SK-N-SH (cell line): ENCODE results near the gene TDRD1. TPM values are rescaled to one million over a fixed set of nuclear protein-coding genes. Genes with fewer than 3 reads are reported as not detected.
A peak's percentile ranks its signal among the peaks of the same experiment; 100 is the strongest.

Experiments used
- CTCF ChIA-PET: fragments of 300-600, 350-600 bp; formaldehyde crosslinking; extraction: SDS; loops from one replicate; lab custom pipeline; 2021; lab: Yijun Ruan, JAX
- POLR2A ChIA-PET: fragments of 350-600 bp; sonication (Branson Sonifier 250); formaldehyde crosslinking; extraction: SDS; loops from one replicate; lab custom pipeline; 2020; ENCODE audit warnings: antibody characterized with exemption, inconsistent platforms; lab: Yijun Ruan, JAX
- DNase-seq: peaks from one replicate; pipeline ENCODE4 v3.0.0; 2012
- H2AFZ ChIP-seq: fragments of 200-600 bp; sonication (generic); 2 replicates; pipeline ENCODE4 v1.8.1; 2016; ENCODE audit warnings: antibody characterized with exemption, mild to moderate bottlenecking, low read depth
- H3F3A ChIP-seq: fragments of 200-600 bp; sonication (generic); replicated peaks from 2 replicates; pipeline ENCODE3; 2016; ENCODE audit warnings: antibody characterized with exemption, mild to moderate bottlenecking; ENCODE audit not compliant: insufficient read depth
- H3K27ac ChIP-seq, 2 experiments: fragments of 200-500 bp in 1 of 2; fragments of 200-600 bp in 1 of 2; sonication (Bioruptor generic) in 1 of 2; sonication (generic), shearing (Covaris generic) in 1 of 2; 2 replicates each; pipeline versions ENCODE4 v1.5.1 to v1.6.1; 2014 to 2016; ENCODE audit warnings: low read depth in 2 of 2, inconsistent platforms in 1 of 2, low read length in 1 of 2, mild to moderate bottlenecking in 1 of 2, mixed read lengths in 1 of 2
- H3K27me3 ChIP-seq: fragments of 200-600 bp; sonication (generic), shearing (Covaris generic); 2 replicates; pipeline ENCODE4 v1.6.1; 2016; ENCODE audit warnings: mixed run types; ENCODE audit not compliant: insufficient read depth
- H3K36me3 ChIP-seq, 2 experiments: fragments of 200-500 bp in 1 of 2; fragments of 200-600 bp in 1 of 2; sonication (Bioruptor generic) in 1 of 2; sonication (generic) in 1 of 2; replicated peaks in 1 of 2; 2 replicates each; pipeline versions ENCODE3 to v1.5.1; 2014 to 2016; ENCODE audit warnings: low read length in 1 of 2, mild to moderate bottlenecking in 1 of 2; ENCODE audit not compliant: insufficient read depth in 2 of 2, control insufficient read depth in 1 of 2
- H3K4me1 ChIP-seq, 2 experiments: fragments of 200-500 bp in 1 of 2; fragments of 200-600 bp in 1 of 2; sonication (Bioruptor generic) in 1 of 2; sonication (generic), shearing (Covaris generic) in 1 of 2; 2 replicates each; pipeline versions ENCODE4 v1.5.1 to v1.6.1; 2014 to 2016; ENCODE audit warnings: low read depth in 1 of 2, low read length in 1 of 2, mixed run types in 1 of 2; ENCODE audit not compliant: insufficient read depth in 2 of 2, control insufficient read depth in 1 of 2
- H3K4me2 ChIP-seq: fragments of 200-600 bp; sonication (generic), shearing (Covaris generic); 2 replicates; pipeline ENCODE4 v1.6.1; 2017; ENCODE audit warnings: mixed run types
- H3K4me3 ChIP-seq, 2 experiments: fragments of 200-500 bp in 1 of 2; fragments of 200-600 bp in 1 of 2; sonication (Bioruptor generic) in 1 of 2; sonication (generic), shearing (Covaris generic) in 1 of 2; 2 replicates each; pipeline versions ENCODE4 v1.5.1 to v1.8.1; 2014 to 2016; ENCODE audit warnings: low read depth in 2 of 2, inconsistent platforms in 1 of 2, low read length in 1 of 2, mild to moderate bottlenecking in 1 of 2, mixed read lengths in 1 of 2, moderate library complexity in 1 of 2
- H3K79me2 ChIP-seq: fragments of 200-600 bp; sonication (generic); 2 replicates; pipeline ENCODE4 v1.8.1; 2017; ENCODE audit warnings: mild to moderate bottlenecking; ENCODE audit not compliant: insufficient read depth
- H3K9ac ChIP-seq: fragments of 200-600 bp; sonication (generic); 2 replicates; pipeline ENCODE4 v1.6.1; 2017; ENCODE audit warnings: mixed run types
- H3K9me2 ChIP-seq: fragments of 200-600 bp; sonication (generic); 2 replicates; pipeline ENCODE4 v1.6.1; 2017; ENCODE audit warnings: mixed run types
- H3K9me3 ChIP-seq: fragments of 200-600 bp; sonication (generic); 2 replicates; pipeline ENCODE4 v1.6.1; 2017; ENCODE audit warnings: mixed run types, mild to moderate bottlenecking, moderate library complexity
- H4K20me1 ChIP-seq: fragments of 200-600 bp; sonication (generic); 2 replicates; pipeline ENCODE4 v1.6.1; 2017; ENCODE audit warnings: mild to moderate bottlenecking, mixed run types; ENCODE audit not compliant: insufficient read depth
- CHD2 ChIP-seq: fragments of 150-350 bp; IDR thresholded peaks from 2 replicates; pipeline ENCODE4 v1.6.1; 2018; ENCODE audit warnings: low read length; ENCODE audit not compliant: partially characterized antibody
- ELF1 ChIP-seq: IDR thresholded peaks from 2 replicates; pipeline ENCODE4 v1.4.0; 2012
- EP300 ChIP-seq, 2 experiments: IDR thresholded peaks; 2 replicates each; pipeline versions ENCODE4 v1.4.0 to v1.6.1; 2012; ENCODE audit warnings: borderline replicate concordance in 1 of 2, low read depth in 1 of 2, low read length in 1 of 2
- FOXM1 ChIP-seq: IDR thresholded peaks from 2 replicates; pipeline ENCODE4 v1.4.0; 2012; ENCODE audit warnings: low read depth, mild to moderate bottlenecking
- GABPA ChIP-seq: IDR thresholded peaks from 2 replicates; pipeline ENCODE4 v1.4.0; 2012; ENCODE audit warnings: low read depth, mild to moderate bottlenecking
- GATA2 ChIP-seq: sonication (generic); formaldehyde crosslinking; IDR thresholded peaks from 2 replicates; pipeline ENCODE4 v1.5.0; 2020; ENCODE audit warnings: mild to moderate bottlenecking, missing genetic modification reagents
- IRF3 ChIP-seq: fragments of 150-350 bp; IDR thresholded peaks from 2 replicates; pipeline ENCODE4 v1.6.1; 2016; ENCODE audit warnings: mild to moderate bottlenecking, low read depth, low read length
- MAX ChIP-seq: IDR thresholded peaks from 2 replicates; pipeline ENCODE4 v1.4.0; 2012; ENCODE audit warnings: low read depth
- MEF2A ChIP-seq: IDR thresholded peaks from 2 replicates; pipeline ENCODE4 v1.4.0; 2012; ENCODE audit warnings: low read depth, borderline replicate concordance
- MXI1 ChIP-seq: IDR thresholded peaks from 2 replicates; pipeline ENCODE4 v1.6.1; 2012; ENCODE audit warnings: mild to moderate bottlenecking, low read depth, low read length, improper control_type of control experiment
- NRF1 ChIP-seq: IDR thresholded peaks from 2 replicates; pipeline ENCODE4 v1.6.1; 2012; ENCODE audit warnings: low read depth, mild to moderate bottlenecking, low read length
- POLR2AphosphoS5 ChIP-seq: IDR thresholded peaks from 2 replicates; pipeline ENCODE4 v1.6.1; 2012; ENCODE audit warnings: low read depth, low read length
- RAD21 ChIP-seq: IDR thresholded peaks from 2 replicates; pipeline ENCODE4 v1.6.1; 2012; ENCODE audit warnings: mild to moderate bottlenecking, low read length
- RCOR1 ChIP-seq: fragments of 150-350 bp; IDR thresholded peaks from 2 replicates; pipeline ENCODE4 v1.6.1; 2017; ENCODE audit warnings: antibody characterized with exemption, low read length
- REST ChIP-seq: IDR thresholded peaks from 2 replicates; pipeline ENCODE4 v1.6.1; 2012; ENCODE audit warnings: mild to moderate bottlenecking, low read depth, low read length, moderate library complexity
- RFX5 ChIP-seq: IDR thresholded peaks from 2 replicates; pipeline ENCODE4 v1.6.1; 2012; ENCODE audit warnings: mild to moderate bottlenecking, improper control_type of control experiment, low read length
- RXRA ChIP-seq: IDR thresholded peaks from 2 replicates; pipeline ENCODE4 v1.4.0; 2012; ENCODE audit warnings: low read depth, mild to moderate bottlenecking, borderline replicate concordance
- SMC3 ChIP-seq: IDR thresholded peaks from 2 replicates; pipeline ENCODE4 v1.6.1; 2012; ENCODE audit warnings: low read depth, low read length, improper control_type of control experiment
- TCF12 ChIP-seq: IDR thresholded peaks from 2 replicates; pipeline ENCODE4 v1.4.0; 2012
- TEAD4 ChIP-seq: IDR thresholded peaks from 2 replicates; pipeline ENCODE4 v1.4.0; 2012; ENCODE audit warnings: mild to moderate bottlenecking, borderline replicate concordance; ENCODE audit not compliant: insufficient read depth
- YY1 ChIP-seq: IDR thresholded peaks from 2 replicates; pipeline ENCODE4 v1.4.0; 2012; ENCODE audit warnings: low read depth, mild to moderate bottlenecking
- ZBTB33 ChIP-seq: IDR thresholded peaks from 2 replicates; pipeline ENCODE4 v1.4.0; 2012; ENCODE audit warnings: low read depth, borderline replicate concordance
- WGBS: methylation state at CpG from one replicate; pipeline ENCODE4 v1.1.6; 2017; ENCODE audit warnings: low lambda C conversion rate; 5-methylcytosine and 5-hydroxymethylcytosine counted together
- polyA plus RNA-seq, 3 experiments: library from polyadenylated mRNA; depleted of rRNA; stranded (reverse); fragments of >200 nt; gene quantifications; 2 replicates each; pipeline ENCODE4 v1.2.3, GENCODE V29; 2012

TDRD1 gene
- polyA plus RNA-seq, 1 of the 3 experiments (the other 2 are of a cell fraction): not detected

GRCh38 chr10:114261076-114261475 is 81.9 kb downstream of the TDRD1 start:
- H3F3A ChIP-seq: peaks cover 4% of the 10 kb centered on the region
- no peak overlapping the region for H2AFZ ChIP-seq
- H3K9me2 ChIP-seq: no peaks in the 10 kb centered on the region
- no peaks in the 10 kb centered on the region for H3K27me3 ChIP-seq
- no peak overlapping the region for H3K4me3 ChIP-seq
- H3K27ac ChIP-seq: peak overlapping the region in 1 of 2 experiments; percentile 25; a peak in 1 of 4 replicates
- no peak overlapping the region for H3K4me2 ChIP-seq
- H3K36me3 ChIP-seq: no peaks in the 10 kb centered on the region
- H3K4me1 ChIP-seq: no peaks in the 10 kb centered on the region
- H3K9me3 ChIP-seq: no peaks in the 10 kb centered on the region
- no peak for DNase-seq
- no peak for TF ChIP-seq GATA2 (CRISPR knock-in tag)
- TF ChIP-seq MEF2A: no peak
- peak; percentile 56; the same call in 1 of the 2 replicates for TF ChIP-seq TCF12
- TF ChIP-seq IRF3: no peak
- no peak for TF ChIP-seq RFX5
- TF ChIP-seq NRF1: no peak
- TF ChIP-seq ZBTB33: no peak
- no peak for TF ChIP-seq MAX
- no peak for TF ChIP-seq SMC3
- CTCF ChIA-PET: no interaction called here
- 31% methylated on average over 2 of the region's 2 CpGs for WGBS
- no peaks in the 10 kb centered on the region for H4K20me1 ChIP-seq
- H3K9ac ChIP-seq: no peak overlapping the region
- POLR2A ChIA-PET: no interaction called here
- no peaks in the 10 kb centered on the region for H3K79me2 ChIP-seq

- DNase-seq: no peak
- no peak overlapping the region for H3K27ac ChIP-seq
- no peaks in the 10 kb centered on the region for H3K36me3 ChIP-seq
- no peaks in the 10 kb centered on the region for H3K79me2 ChIP-seq
- no peak overlapping the region for H3K9ac ChIP-seq
- no peaks in the 10 kb centered on the region for H3K9me2 ChIP-seq
- ChIA-PET CTCF (interaction anchor here (1.2 kb wide), 1 partner anchor 41 kb away, joined by 4 read pairs; no protein-coding TSS in a partner anchor), POLR2A (no interaction called here)
- WGBS: 90% methylated on average over 4 of the region's 4 CpGs
- no peak overlapping the region for H3K4me2 ChIP-seq
- H4K20me1 ChIP-seq: no peaks in the 10 kb centered on the region
- no peaks in the 10 kb centered on the region for H3K9me3 ChIP-seq
- peaks cover 4% of the 10 kb centered on the region for H3F3A ChIP-seq
- H3K27me3 ChIP-seq: no peaks in the 10 kb centered on the region
- peaks cover 0 to 5% of the 10 kb centered on the region in 2 experiments; a peak in 1 of 4 replicates for H3K4me1 ChIP-seq
- no peak overlapping the region for H2AFZ ChIP-seq
- no peak overlapping the region for H3K4me3 ChIP-seq
- TF ChIP-seq REST (no peak), GABPA (no peak), RFX5 (no peak), CHD2 (no peak), RAD21 (no peak), SMC3 (no peak), FOXM1 (no peak), MXI1 (no peak), EP300 (IDR thresholded peaks at IDR 0.05; ENCODE audit: borderline replicate concordance in 1 of 2, low read depth in 1 of 2, low read length in 1 of 2) (no peak), YY1 (no peak), RXRA (no peak), POLR2AphosphoS5 (no peak), RCOR1 (no peak), NRF1 (no peak), IRF3 (no peak), ELF1 (no peak), TEAD4 (no peak)
These were observed 83.3 kb downstream of the TDRD1 start for GRCh38 chr10:114262496-114262895.
